ENCODE measurements around the gene RGS6.

- TF ChIP-seq GATA3 (IDR thresholded peaks at IDR 0.05; ENCODE audit: low read depth, low read length) (no peak), GATA2 (IDR thresholded peaks at IDR 0.05; ENCODE audit: low read depth, low read length) (no peak)
These were observed 612.6 kb downstream of the RGS6 start for GRCh38 chr14:72544615-72545387.
